A673 (cell line): ENCODE measurements around the gene CPOX. TPM values are rescaled to one million over a fixed set of nuclear protein-coding genes. Genes with fewer than 3 reads are reported as not detected.

Experiments
- BruUV-seq: library from RNA; stranded (reverse); fragments of 400-500 nt; replicated peaks from 2 replicates; lab custom pipeline; 2021; lab: Mats Ljungman, UMichigan
- CTCF ChIA-PET: fragments of 300-600 bp; sonication (Branson Sonifier 250); formaldehyde crosslinking; loops from one replicate; lab custom pipeline; 2022; ENCODE audit warnings: antibody characterized with exemption; lab: Charles Lee
- POLR2A ChIA-PET: fragments of 300-600 bp; sonication (Branson Sonifier 250); formaldehyde crosslinking; loops from one replicate; lab custom pipeline; 2022; ENCODE audit warnings: antibody characterized with exemption; ENCODE audit not compliant: low non-redundant PET; lab: Charles Lee
- DNase-seq: peaks from one replicate; pipeline ENCODE4 v3.0.0-alpha.2; 2015; ENCODE audit warnings: low spot score
- H3K27ac ChIP-seq: fragments of 200-600 bp; sonication (generic); 2 replicates; pipeline ENCODE4 v1.5.1; 2016; ENCODE audit warnings: mixed run types, low read depth, mild to moderate bottlenecking, mixed read lengths, antibody characterized with exemption, low read length; ENCODE audit not compliant: poor library complexity, severe bottlenecking
- H3K27me3 ChIP-seq: fragments of 200-600 bp; sonication (generic); replicated peaks from 2 replicates; pipeline ENCODE4 v1.6.1; 2017; ENCODE audit warnings: mixed run types, low read depth, mild to moderate bottlenecking, mixed read lengths, antibody characterized with exemption, low read length; ENCODE audit not compliant: insufficient read depth, poor library complexity
- H3K36me3 ChIP-seq: fragments of 200-600 bp; sonication (generic); 2 replicates; pipeline ENCODE4 v1.6.1; 2016; ENCODE audit warnings: mixed run types, mild to moderate bottlenecking, mixed read lengths, antibody characterized with exemption, low read length; ENCODE audit not compliant: insufficient read depth, poor library complexity, severe bottlenecking
- H3K4me1 ChIP-seq: fragments of 200-600 bp; sonication (generic); 2 replicates; pipeline ENCODE4 v1.6.1; 2017; ENCODE audit warnings: mixed run types, mild to moderate bottlenecking, mixed read lengths, antibody characterized with exemption, low read length; ENCODE audit not compliant: insufficient read depth, poor library complexity, severe bottlenecking
- H3K4me3 ChIP-seq: fragments of 200-600 bp; sonication (generic); 2 replicates; pipeline ENCODE4 v1.5.1; 2016; ENCODE audit warnings: low read depth, mixed run types, mild to moderate bottlenecking, mixed read lengths, low read length; ENCODE audit not compliant: poor library complexity, severe bottlenecking
- H3K9me3 ChIP-seq: fragments of 200-600 bp; sonication (generic); 2 replicates; pipeline ENCODE4 v1.6.1; 2016; ENCODE audit warnings: mixed run types, low read depth, mild to moderate bottlenecking, mixed read lengths, antibody characterized with exemption, low read length; ENCODE audit not compliant: poor library complexity, severe bottlenecking
- CTCF ChIP-seq: fragments of 300-800, 200-600 bp; sonication (generic); conservative IDR thresholded peaks from 2 replicates; pipeline ENCODE4 v1.5.1; 2017; ENCODE audit warnings: low read depth, mild to moderate bottlenecking, antibody characterized with exemption, low read length, moderate library complexity, mixed read lengths
- EZH2 ChIP-seq: fragments of 200-600 bp; sonication (generic); IDR thresholded peaks from 2 replicates; pipeline ENCODE4 v1.6.1; 2017; ENCODE audit warnings: borderline replicate concordance, low read depth, mild to moderate bottlenecking, mixed read lengths, antibody characterized with exemption, low read length; ENCODE audit not compliant: poor library complexity, severe bottlenecking
- intact Hi-C: fragments of 100-400 bp; cut with micrococcal nuclease; formaldehyde crosslinking; loops from one replicate; pipeline ENCODE4 v1.10.0; 2022; ENCODE audit not compliant: unreplicated experiment
- total RNA-seq: library from RNA; stranded (reverse); gene quantifications from 2 replicates; pipeline ENCODE4 v1.2.3, GENCODE V29; 2021

CPOX gene
- total RNA-seq, 1 experiment from 2014 or later: 27.7 TPM

DNA sequence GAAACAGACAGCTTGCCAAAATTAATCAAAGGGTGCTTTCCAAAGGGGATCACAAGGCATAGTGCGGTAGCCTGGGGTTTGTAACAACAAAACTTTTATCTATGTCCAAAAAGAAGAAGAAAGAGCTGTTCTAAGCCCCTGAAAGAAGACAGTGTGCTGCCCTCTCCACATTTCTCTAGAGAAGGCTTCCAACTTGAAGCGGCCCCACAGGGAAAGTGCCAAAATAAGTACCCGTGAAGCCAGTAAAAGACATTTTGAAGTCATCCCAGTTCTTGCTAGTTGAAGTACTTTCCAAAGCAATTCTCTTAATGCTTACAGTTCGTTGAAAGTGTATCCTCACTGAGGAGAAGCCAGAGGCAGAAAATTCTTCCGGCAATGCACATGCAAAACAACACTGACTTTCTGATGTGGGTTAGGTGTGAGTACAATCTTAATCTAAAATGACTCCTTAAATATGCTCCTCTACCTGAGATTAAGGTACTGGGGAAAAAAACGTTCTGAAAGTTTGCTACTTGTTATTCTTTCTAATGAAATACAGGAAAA, 40.3 kb downstream of the CPOX start:
- BruUV-seq: no TSS peak

DNA sequence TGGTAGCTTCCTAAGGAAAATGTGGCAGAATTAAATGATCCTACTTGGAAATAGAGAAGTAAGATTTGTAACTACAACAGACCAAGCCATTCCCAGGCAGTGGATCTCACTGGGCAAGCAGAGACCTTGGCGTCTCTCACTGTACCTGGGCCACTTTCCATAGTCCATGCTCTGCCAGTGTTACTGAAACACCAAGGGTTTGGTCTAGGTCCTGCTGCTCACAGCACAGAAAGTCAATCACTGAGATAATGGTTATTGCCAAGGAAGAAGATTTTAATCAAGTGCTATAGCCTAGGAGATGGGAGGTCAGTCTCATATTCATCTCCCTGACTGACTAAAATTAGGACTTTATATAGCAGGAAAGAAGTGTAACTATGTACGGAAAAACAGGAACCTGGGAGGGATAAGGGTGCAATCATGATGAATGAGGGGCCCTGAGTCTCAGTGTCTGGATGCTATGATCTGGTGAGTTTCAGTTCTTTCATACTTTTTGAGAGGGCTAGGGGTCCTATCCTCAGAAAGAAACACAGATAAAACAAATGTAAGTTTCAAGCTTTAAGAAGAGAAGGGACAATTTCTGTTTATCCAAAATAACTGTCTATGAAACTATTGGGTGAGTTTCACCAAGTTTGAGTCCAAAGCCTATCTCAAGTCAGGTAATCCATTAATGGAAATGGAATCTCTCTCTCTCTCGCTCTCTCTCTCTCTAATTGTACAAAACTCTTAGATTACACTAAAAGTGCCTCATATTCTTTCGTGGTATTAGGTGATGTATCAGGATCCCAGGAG, 41.0 kb downstream of the CPOX start:
- no peak for DNase-seq
- BruUV-seq: no TSS peak

More for the DNA sequence above, 40.3 kb downstream of the CPOX start:
- Histone ChIP-seq H3K9me3 (no peaks in the 10 kb centered on the region), H3K4me1 (no peaks in the 10 kb centered on the region), H3K4me3 (no peak overlapping the region), H3K27me3 (peaks cover 59% of the 10 kb centered on the region), H3K36me3 (no peaks in the 10 kb centered on the region), H3K27ac (no peak overlapping the region)
- ChIA-PET CTCF (no interaction called here), POLR2A (interaction anchor here (0.6 kb wide), 1 partner anchor 382 kb away, joined by 3 read pairs; no protein-coding TSS in a partner anchor)
- TF ChIP-seq EZH2 (no peak), CTCF (no peak)
- intact Hi-C loops: no loop called here
- DNase-seq: no peak

DNA sequence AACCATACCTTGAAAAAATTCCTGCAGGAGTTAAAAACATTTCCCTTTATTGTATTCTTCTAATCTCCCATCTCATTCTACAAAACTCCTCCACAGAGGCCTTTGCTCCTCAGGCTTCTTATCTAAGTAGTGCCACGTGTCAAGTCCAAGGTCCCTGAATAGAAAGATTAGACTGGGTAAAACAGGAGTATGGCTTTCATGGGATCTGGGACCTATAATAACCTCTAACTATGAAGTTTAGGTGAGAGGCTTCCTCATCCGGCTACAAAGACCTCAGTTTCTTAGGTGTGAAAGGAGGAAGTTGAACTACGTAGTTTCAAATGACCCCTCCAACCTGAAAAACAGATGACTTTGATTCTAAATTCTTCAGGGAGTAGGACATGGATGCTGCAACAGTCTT, 41.7 kb downstream of the CPOX start:
- Histone ChIP-seq H3K36me3 (no peaks in the 10 kb centered on the region), H3K27ac (no peak overlapping the region), H3K27me3 (peaks cover 57% of the 10 kb centered on the region), H3K4me3 (no peak overlapping the region), H3K4me1 (no peaks in the 10 kb centered on the region), H3K9me3 (no peaks in the 10 kb centered on the region)
- ChIA-PET CTCF (no interaction called here), POLR2A (no interaction called here)
- BruUV-seq: no TSS peak
- TF ChIP-seq CTCF (no peak), EZH2 (no peak)
- DNase-seq: no peak
- intact Hi-C loops: no loop called here

More for the DNA sequence above, 41.0 kb downstream of the CPOX start:
- no peak overlapping the region for H3K4me3 ChIP-seq
- H3K9me3 ChIP-seq: no peaks in the 10 kb centered on the region
- CTCF ChIA-PET: no interaction called here
- no peak for TF ChIP-seq CTCF
- peaks cover 59% of the 10 kb centered on the region for H3K27me3 ChIP-seq
- POLR2A ChIA-PET: interaction anchor here (0.6 kb wide), 1 partner anchor 381 kb away, joined by 3 read pairs; no protein-coding TSS in a partner anchor
- no peaks in the 10 kb centered on the region for H3K36me3 ChIP-seq
- H3K4me1 ChIP-seq: no peaks in the 10 kb centered on the region
- intact Hi-C loops: no loop called here
- H3K27ac ChIP-seq: no peak overlapping the region
